ENCODE measurements around the gene GLO1.

Gene GLO1

DNA sequence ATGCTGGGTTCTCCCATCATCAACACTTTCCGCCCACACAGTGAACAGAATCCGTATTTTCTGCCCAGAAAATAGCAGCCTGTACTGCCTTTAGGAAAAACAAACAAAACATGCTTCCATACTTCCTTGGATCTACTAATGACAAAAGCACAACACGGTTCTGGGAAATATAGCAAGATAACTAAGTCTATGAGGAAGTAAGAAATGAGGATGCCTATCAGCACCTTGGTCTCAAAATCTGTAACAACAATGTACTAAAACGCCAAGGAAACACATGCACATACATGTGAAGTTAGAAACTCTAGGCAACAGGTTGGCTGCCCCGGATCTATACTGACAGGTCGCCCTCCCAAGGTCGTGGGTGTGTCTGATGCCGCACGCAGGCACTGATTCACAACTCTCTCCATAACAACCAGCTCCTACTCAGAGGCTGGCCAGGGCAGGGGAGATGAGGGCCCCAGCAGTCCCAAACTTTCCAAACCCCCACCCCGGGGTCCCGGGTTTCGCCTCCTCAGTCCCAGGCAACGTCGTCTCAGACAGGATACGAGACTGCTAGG lies 63.9 kb downstream of the GLO1 start:
- TF ChIP-seq ZFX (IDR thresholded peaks at IDR 0.05; ENCODE audit: borderline replicate concordance) = no peak
- TF ChIP-seq, protein P1, sequence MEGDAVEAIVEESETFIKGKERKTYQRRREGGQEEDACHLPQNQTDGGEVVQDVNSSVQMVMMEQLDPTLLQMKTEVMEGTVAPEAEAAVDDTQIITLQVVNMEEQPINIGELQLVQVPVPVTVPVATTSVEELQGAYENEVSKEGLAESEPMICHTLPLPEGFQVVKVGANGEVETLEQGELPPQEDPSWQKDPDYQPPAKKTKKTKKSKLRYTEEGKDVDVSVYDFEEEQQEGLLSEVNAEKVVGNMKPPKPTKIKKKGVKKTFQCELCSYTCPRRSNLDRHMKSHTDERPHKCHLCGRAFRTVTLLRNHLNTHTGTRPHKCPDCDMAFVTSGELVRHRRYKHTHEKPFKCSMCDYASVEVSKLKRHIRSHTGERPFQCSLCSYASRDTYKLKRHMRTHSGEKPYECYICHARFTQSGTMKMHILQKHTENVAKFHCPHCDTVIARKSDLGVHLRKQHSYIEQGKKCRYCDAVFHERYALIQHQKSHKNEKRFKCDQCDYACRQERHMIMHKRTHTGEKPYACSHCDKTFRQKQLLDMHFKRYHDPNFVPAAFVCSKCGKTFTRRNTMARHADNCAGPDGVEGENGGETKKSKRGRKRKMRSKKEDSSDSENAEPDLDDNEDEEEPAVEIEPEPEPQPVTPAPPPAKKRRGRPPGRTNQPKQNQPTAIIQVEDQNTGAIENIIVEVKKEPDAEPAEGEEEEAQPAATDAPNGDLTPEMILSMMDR (IDR thresholded peaks at IDR 0.05) = no peak
- H3K27ac ChIP-seq = peak overlapping the region; percentile 62

DNA sequence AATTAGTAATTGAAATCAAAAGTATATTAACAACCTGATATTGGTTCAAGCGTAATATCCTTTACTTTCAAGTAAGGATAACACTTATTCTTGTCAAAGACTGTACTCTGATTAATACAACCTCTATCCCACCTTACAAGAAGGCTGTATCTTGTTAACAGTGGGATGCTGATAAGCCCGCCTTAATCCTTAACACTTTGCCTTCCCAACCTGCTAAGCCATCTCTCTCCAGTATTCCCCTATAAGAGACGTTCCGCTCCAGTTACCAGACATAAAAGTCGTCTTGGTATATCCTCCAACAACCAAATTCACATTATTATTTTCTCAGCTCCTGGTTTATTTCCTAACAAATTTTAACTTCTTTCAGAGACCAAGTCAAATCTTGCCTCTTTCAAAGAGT lies 65.2 kb downstream of the GLO1 start:
- TF ChIP-seq, protein P1 (IDR thresholded peaks at IDR 0.05) = no peak
- TF ChIP-seq ZFX (IDR thresholded peaks at IDR 0.05; ENCODE audit: borderline replicate concordance) = no peak
- H3K27ac ChIP-seq = no peak overlapping the region

DNA sequence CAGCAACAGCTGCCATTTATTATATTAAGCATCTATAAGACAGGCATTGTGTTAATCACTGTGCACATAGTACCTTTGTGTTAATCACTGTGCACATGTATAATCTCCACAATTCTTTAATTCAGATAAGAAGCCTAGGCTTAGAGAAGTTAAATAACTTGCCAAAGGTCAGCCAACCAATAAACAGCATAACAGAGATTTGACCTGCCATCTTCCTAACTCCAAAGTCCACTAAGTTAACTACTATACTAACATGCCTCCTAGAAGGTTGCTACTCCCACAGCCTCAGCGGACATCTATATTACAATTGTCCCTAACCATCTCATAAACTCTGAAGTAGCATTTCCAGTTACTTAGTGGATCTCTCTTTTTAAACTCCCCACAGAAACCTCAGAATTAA lies 66.9 kb downstream of the GLO1 start:
- H3K27ac ChIP-seq = no peak overlapping the region
- TF ChIP-seq, protein P1 (IDR thresholded peaks at IDR 0.05) = no peak
- no peak for TF ChIP-seq ZFX (IDR thresholded peaks at IDR 0.05; ENCODE audit: borderline replicate concordance)

DNA sequence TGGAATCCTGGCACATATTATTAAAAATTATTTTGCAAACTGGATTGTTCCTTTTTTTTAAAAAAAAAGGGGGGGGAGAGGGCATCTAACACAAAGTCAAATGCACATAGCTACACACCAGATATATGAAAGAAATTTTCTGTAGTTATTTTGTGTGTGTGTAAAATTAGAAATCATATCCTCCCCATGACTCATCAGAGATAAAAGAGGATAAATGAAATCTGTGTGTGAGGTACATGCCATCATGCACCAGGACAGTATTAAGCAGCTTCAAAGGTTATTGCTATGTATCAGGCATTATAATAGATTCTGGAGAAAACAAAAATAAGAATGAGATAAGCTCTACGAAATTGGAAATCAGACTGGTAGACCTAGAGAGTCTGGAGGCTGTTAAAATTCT lies 68.4 kb downstream of the GLO1 start:
- no peak for TF ChIP-seq ZFX (IDR thresholded peaks at IDR 0.05; ENCODE audit: borderline replicate concordance)
- TF ChIP-seq, protein P1 (IDR thresholded peaks at IDR 0.05) = no peak
- H3K27ac ChIP-seq = no peak overlapping the region

DNA sequence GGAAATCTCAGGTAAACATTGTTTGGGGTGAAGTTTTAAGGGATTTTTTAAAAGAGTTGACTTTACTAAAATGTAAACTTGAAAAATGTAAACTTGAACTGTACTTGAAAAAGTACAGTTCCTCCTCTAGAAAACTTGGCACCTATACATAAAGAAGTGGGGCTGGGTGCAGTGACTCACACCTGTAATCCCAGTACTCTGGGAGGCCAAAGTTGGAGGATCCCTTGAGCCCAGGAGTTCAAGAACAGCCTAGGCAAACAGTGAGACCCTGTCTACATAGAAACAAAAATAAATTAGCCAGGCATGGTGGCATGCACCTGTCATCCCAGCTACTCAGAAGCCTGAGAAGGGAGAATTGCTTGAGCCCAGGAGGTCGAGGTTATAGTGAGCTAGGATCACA lies 70.5 kb downstream of the GLO1 start:
- H3K27ac ChIP-seq = no peak overlapping the region
- TF ChIP-seq, protein P1 (IDR thresholded peaks at IDR 0.05) = no peak
- TF ChIP-seq ZFX (IDR thresholded peaks at IDR 0.05; ENCODE audit: borderline replicate concordance) = no peak

DNA sequence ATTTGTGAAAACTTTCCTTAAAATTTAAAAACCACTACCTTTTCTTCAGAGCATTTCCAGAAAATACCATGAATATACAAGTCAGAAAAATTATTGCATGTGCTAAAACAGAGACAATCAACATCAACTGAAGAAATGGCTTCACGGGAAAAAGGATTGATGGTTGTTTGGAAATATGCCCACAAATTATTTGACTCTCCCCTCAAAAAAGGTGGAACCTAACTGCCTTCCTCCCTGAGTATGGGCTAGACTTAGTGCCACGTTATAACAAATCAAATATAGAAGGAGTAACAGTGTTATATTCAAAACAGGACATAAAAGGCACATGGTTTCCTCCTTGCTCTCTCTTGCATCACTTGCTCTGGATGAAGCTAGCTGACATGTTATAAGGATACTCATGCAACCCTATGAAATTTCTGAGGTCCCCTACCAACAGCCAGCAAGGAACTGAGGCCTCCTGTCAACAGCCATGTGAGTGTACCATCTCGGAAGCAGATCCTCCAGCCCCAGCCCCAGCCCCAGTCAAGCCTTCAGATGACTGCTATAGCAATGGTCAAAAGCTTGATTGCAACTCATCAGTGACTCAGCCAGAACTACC lies 71.7 kb downstream of the GLO1 start:
- no peak for TF ChIP-seq ZFX (IDR thresholded peaks at IDR 0.05; ENCODE audit: borderline replicate concordance)
- TF ChIP-seq, protein P1 (IDR thresholded peaks at IDR 0.05) = no peak
- H3K27ac ChIP-seq = no peak overlapping the region
